Putamen (tissue), 1 donor: ENCODE measurements around the gene ETV7.

Experiments used
- DNase-seq: peaks from one replicate; pipeline ENCODE4 v3.0.0-alpha.2; 2016; ENCODE audit warnings: low spot score

ETV7 gene

DNA sequence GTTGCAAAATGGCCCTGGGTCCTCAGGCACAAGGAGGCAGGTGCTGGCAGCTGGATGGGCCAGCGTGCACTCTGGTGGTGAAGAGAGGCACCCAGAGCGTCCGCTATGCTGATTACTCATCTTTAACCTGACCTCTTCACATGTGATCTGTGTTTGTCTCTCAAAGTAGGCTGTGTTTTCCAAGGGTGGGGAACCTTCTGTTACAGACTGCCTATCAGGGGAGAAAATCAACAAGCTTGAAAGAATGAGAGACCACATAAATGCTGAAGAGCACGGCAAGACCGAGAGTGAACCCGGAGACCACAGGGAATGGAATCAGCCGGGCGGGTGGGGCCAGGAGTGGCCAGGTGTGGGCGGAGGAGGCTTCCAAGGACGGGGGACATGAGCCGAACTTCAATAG lies 67.0 kb downstream of the ETV7 start:
- no peak for DNase-seq

- DNase-seq = no peak
These were observed 67.6 kb downstream of the ETV7 start for GRCh38 chr6:36319821-36320220.

DNA sequence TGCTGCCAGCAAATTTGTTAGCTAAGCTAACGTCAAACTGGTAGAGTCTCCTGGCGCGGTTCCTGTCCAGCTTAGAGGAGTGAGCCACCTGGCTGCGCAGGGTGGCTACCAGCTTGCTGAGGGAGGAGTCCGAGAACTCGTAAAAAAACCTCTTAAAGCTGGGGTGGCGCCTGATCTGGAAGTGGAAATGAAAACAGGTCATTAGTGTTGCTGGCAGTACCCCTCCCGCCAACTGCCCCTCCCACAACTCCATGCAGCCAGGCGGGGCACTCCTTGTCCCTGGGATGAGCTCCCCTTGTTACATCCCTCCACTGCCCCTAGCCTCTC lies 68.1 kb downstream of the ETV7 start:
- DNase-seq = no peak

- DNase-seq = no peak
These were observed 68.6 kb downstream of the ETV7 start for GRCh38 chr6:36318690-36319435.

GRCh38 chr6:36317623-36318022 lies 69.8 kb downstream of the ETV7 start:
- DNase-seq = no peak
